ENCODE measurements around the gene CAPZB. TPM values are rescaled to one million over a fixed set of nuclear protein-coding genes. Genes with fewer than 3 reads are reported as not detected.

The CAPZB gene
- total RNA-seq, 2 experiments from 2014 or later, result 492 to 518 TPM

DNA sequence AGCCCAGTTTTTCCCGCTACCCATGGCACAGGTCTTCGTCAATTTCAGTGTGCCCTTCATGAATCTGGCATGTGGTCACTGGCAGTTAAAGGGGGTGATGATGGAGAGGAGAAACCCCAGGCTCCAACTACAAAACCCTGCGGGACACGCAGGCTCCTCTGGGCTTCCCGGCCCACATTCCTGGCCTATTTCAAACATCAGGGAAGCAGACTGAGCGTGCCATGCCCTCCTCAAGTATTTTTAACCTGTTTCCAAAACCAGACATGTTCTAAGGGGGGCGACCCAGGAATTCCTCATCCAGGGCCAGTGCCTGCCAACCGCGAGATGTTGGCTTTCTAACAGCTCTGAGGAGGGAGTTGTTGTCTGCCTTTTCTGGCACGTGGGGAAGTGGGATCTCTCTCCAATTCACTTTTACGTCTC is 85.1 kb downstream of the CAPZB start:
- CTCF ChIA-PET, result interaction anchor here (0.6 to 1.9 kb wide), 4 partner anchors 9 to 254 kb away, joined by 3 to 7 read pairs (median 4); no protein-coding TSS in a partner anchor

DNA sequence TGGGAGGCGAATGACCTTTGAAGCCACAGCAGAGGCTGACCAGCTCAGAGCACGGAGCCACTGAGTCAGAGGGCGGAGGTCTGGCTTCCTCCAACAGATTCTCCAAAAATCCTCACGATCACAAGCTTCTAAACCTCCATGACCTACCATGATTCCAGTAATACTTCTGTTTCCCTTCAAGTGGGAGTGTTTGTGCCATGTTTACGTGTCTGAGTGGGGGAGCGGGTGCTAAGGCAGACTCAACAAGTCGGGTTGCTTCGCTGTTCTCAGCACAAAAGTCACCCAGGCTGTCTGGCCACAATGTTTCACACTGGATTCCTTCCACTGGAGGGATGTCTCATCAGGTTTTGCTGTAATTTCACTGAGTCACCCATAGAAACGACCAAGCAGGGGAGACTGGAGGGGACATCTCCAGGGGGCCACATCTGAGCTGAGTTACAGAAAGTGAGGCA is 87.0 kb downstream of the CAPZB start:
- ChIA-PET CTCF (interaction anchor here (1.9 kb wide), 1 partner anchor 256 kb away, joined by 5 read pairs; no protein-coding TSS in a partner anchor), POLR2A (no interaction called here)
- no peak for DNase-seq
- ATAC-seq, result no peak
- Mint-ChIP-seq H3K27me3 (ENCODE audit: low read depth) (no peaks in the 10 kb centered on the region), H3K4me1 (ENCODE audit: low read depth) (peaks cover 36% of the 10 kb centered on the region), H3K36me3 (ENCODE audit: low read depth) (peaks cover 30% of the 10 kb centered on the region), H3K27ac (peak overlapping the region; percentile 58), H3K4me3 (no peak overlapping the region), H3K9me3 (ENCODE audit: insufficient read depth) (no peaks in the 10 kb centered on the region)

More for the DNA sequence above, 85.1 kb downstream of the CAPZB start:
- peaks cover 34% of the 10 kb centered on the region for H3K4me1 Mint-ChIP-seq (ENCODE audit: low read depth)
- H3K27ac Mint-ChIP-seq, result no peak overlapping the region
- H3K27me3 Mint-ChIP-seq (ENCODE audit: low read depth), result no peaks in the 10 kb centered on the region
- ATAC-seq (no peak), DNase-seq (no peak)
- H3K4me3 Mint-ChIP-seq, result no peak overlapping the region
- POLR2A ChIA-PET, result interaction anchor here (0.6 kb wide), 1 partner anchor 25 kb away, joined by 3 read pairs; no protein-coding TSS in a partner anchor
- H3K9me3 Mint-ChIP-seq (ENCODE audit: insufficient read depth), result no peaks in the 10 kb centered on the region
- peaks cover 35% of the 10 kb centered on the region for H3K36me3 Mint-ChIP-seq (ENCODE audit: low read depth)

DNA sequence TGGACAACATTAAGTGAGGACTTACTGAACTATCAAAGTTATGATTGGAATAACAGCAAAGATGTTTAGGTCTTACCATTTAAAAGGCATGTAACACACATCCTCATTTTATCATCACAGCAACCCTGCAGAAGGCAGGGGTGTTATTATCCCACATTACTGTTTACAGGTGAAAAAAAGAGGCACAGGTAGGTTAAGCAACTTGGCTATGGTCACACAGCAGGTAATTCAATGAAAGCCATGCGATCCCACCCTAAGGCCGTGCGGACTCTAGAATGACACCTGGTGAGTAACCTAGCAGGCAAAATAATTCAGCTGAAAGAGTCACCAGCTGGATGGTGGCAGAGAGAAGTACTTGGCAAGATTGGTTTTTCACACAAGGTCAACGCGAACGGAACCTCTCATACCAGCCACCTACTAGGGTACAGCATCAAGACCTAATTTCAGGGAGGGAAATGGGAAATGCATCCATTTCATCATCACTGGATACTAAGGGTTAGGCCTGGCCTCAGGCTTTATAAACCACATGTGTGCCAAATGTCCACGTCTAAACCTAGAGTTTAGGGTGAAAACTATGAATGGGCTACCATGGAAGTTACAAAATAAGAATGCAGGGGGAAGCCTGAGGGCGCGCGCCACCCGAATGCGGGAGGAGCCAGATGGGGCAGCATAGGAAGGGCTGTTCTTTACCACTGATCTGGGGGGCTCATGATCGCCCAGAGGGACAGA is 88.0 kb downstream of the CAPZB start:
- peaks cover 25% of the 10 kb centered on the region for H3K36me3 Mint-ChIP-seq (ENCODE audit: low read depth)
- ChIA-PET POLR2A (no interaction called here), CTCF (no interaction called here)
- peaks cover 44% of the 10 kb centered on the region for H3K4me1 Mint-ChIP-seq (ENCODE audit: low read depth)
- no peak overlapping the region for H3K27ac Mint-ChIP-seq
- H3K4me3 Mint-ChIP-seq, result no peak overlapping the region
- no peaks in the 10 kb centered on the region for H3K9me3 Mint-ChIP-seq (ENCODE audit: insufficient read depth)
- H3K27me3 Mint-ChIP-seq (ENCODE audit: low read depth), result no peaks in the 10 kb centered on the region
- ATAC-seq, result no peak
- DNase-seq, result no peak

DNA sequence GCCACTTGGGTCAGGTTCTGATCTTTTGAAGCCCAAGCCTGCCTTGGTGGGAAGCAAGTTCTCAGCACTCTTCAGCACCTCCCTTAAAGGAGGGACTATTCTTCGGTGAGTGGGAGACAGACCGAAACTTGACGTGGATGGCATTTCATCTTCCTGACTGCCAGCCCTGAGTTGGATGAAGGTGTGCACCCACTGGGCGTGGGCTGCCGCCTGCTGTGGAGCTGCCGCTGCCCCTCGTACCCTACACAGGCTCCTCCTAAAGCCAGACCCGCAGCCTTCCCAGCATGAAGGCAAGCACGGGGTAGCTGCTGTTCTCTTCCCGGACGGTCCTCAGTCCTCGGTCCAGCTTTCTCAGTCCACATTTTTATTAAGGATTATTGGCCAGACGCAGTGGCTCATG is 89.1 kb downstream of the CAPZB start:
- no peak for DNase-seq
- H3K27ac Mint-ChIP-seq, result no peak overlapping the region
- no peak for ATAC-seq
- H3K4me3 Mint-ChIP-seq, result no peak overlapping the region
- CTCF ChIA-PET, result no interaction called here
- H3K9me3 Mint-ChIP-seq (ENCODE audit: insufficient read depth), result no peaks in the 10 kb centered on the region
- H3K27me3 Mint-ChIP-seq (ENCODE audit: low read depth), result no peaks in the 10 kb centered on the region
- H3K36me3 Mint-ChIP-seq (ENCODE audit: low read depth), result peaks cover 23% of the 10 kb centered on the region
- peaks cover 54% of the 10 kb centered on the region for H3K4me1 Mint-ChIP-seq (ENCODE audit: low read depth)
- POLR2A ChIA-PET, result no interaction called here

DNA sequence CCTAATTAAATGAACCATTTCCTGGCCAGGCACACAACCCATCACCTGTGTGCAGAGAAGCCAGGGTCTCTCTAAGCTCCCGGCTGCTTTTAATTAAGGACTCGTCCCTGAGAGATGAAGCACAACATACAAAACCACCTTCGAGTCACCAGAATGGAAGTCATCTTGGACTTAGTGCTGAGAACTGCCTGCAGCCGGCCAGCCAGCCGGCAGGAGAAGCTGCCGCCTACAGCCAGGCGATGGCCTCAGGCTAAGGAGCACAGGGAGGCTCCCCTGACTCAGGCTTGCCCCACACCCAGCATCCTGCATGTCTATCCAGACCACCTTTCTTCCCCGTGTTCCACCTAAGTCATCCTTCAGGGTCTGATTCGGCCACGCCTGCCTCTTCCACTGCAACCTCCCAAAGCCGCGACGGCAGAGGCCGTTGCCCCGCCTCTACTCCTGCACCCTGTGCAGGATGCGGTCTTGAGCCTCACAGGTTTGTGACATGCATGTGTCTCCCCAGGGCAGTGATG is 89.6 kb downstream of the CAPZB start:
- no peak overlapping the region for H3K4me3 Mint-ChIP-seq
- H3K9me3 Mint-ChIP-seq (ENCODE audit: insufficient read depth), result no peaks in the 10 kb centered on the region
- peaks cover 59% of the 10 kb centered on the region for H3K4me1 Mint-ChIP-seq (ENCODE audit: low read depth)
- H3K27ac Mint-ChIP-seq, result no peak overlapping the region
- no peaks in the 10 kb centered on the region for H3K27me3 Mint-ChIP-seq (ENCODE audit: low read depth)
- peaks cover 19% of the 10 kb centered on the region for H3K36me3 Mint-ChIP-seq (ENCODE audit: low read depth)
- POLR2A ChIA-PET, result no interaction called here
- ATAC-seq (no peak), DNase-seq (no peak)
- CTCF ChIA-PET, result no interaction called here

DNA sequence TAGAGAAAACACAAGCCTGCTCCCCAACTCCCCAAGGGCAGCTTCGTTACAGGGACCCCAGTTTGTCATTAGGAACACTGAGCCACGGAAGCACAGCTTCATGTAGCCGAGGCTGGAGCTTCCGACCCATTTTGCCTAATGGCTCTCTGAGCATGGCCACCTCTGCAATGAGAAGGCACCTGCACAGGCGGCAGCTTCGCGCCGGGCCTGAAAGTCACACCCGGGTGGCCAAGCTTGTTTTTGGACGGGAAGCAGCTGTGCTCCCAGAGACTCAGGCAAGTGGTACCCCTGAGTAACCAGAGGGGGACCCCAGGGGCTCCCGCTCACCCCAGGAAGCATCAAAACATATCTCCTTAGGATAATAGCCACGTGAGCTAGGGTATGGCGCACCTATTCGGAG is 92.3 kb downstream of the CAPZB start:
- CTCF ChIA-PET, result interaction anchor here (0.6 to 3.4 kb wide), 8 partner anchors 9 to 268 kb away, joined by 3 to 32 read pairs (median 4); no protein-coding TSS in a partner anchor
- ATAC-seq, result no peak
- Mint-ChIP-seq H3K9me3 (ENCODE audit: insufficient read depth) (no peaks in the 10 kb centered on the region), H3K36me3 (ENCODE audit: low read depth) (peaks cover 7% of the 10 kb centered on the region), H3K27me3 (ENCODE audit: low read depth) (no peaks in the 10 kb centered on the region), H3K27ac (peak overlapping the region; percentile 67), H3K4me3 (no peak overlapping the region), H3K4me1 (ENCODE audit: low read depth) (peaks cover 67% of the 10 kb centered on the region)
- POLR2A ChIA-PET, result interaction anchor here (1.1 to 1.3 kb wide), 3 partner anchors 17 to 204 kb away, joined by 3 to 4 read pairs (median 3); a partner anchor contains a TSS
- DNase-seq, result no peak

DNA sequence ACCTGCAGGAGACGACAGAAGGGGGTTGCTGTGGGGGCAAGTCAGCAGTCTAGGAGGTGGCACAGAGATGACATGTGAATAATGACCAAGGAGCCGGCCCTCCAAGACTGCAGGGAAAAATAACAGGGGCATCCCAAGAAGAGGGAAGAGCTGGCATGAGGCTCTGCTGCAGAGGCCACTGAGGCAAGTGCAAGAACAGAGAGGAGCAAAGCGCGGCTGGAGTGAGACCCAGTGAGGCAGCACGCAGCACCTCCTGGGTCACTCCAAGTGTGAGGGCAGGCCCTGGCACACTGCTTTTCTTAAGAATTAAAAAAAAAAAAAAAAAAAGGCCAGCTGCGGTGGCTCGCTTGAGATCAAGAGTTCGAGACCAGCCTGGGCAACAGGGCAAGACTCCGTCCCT is 93.1 kb downstream of the CAPZB start:
- Mint-ChIP-seq H3K4me1 (ENCODE audit: low read depth) (peaks cover 75% of the 10 kb centered on the region), H3K36me3 (ENCODE audit: low read depth) (peaks cover 7% of the 10 kb centered on the region), H3K27ac (peak overlapping the region; percentile 95), H3K9me3 (ENCODE audit: insufficient read depth) (no peaks in the 10 kb centered on the region), H3K27me3 (ENCODE audit: low read depth) (no peaks in the 10 kb centered on the region), H3K4me3 (peak overlapping the region; percentile 79)
- ATAC-seq, result no peak
- ChIA-PET POLR2A (interaction anchor here (1.1 to 2.0 kb wide), 3 partner anchors 71 to 205 kb away, joined by 3 to 5 read pairs (median 3); a partner anchor contains a TSS), CTCF (interaction anchor here (0.6 to 3.4 kb wide), 10 partner anchors 10 to 269 kb away, joined by 3 to 32 read pairs (median 6); no protein-coding TSS in a partner anchor)
- DNase-seq, result peak; percentile 28

DNA sequence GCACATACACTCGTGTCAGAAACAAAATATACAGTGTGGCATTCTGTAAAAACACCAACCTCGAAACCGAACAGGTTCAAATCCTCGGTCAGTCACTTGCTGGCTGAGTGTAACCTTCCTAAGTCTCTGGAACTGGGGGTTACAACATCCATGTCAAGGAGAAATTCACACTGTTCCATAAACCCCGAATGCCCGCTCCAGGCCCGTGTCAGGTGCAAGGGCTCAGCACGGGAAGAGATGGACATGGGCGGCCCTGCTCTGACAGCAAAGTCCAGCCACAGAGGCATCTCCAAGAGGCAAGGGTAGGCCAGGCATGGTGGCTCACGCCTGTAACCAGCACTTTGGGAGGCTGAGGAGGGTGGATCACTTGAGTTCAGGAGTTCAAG is 93.8 kb downstream of the CAPZB start:
- Mint-ChIP-seq H3K9me3 (ENCODE audit: insufficient read depth) (no peaks in the 10 kb centered on the region), H3K27ac (peak overlapping the region; percentile 95), H3K4me3 (peak overlapping the region; percentile 79), H3K27me3 (ENCODE audit: low read depth) (no peaks in the 10 kb centered on the region), H3K36me3 (ENCODE audit: low read depth) (peaks cover 7% of the 10 kb centered on the region), H3K4me1 (ENCODE audit: low read depth) (peaks cover 76% of the 10 kb centered on the region)
- DNase-seq (peak; percentile 25), ATAC-seq (peak; percentile 3)
- CTCF ChIA-PET, result interaction anchor here (0.7 to 3.4 kb wide), 23 partner anchors 9 to 271 kb away, joined by 3 to 32 read pairs (median 5); a partner anchor contains a TSS
- POLR2A ChIA-PET, result interaction anchor here (0.7 to 2.0 kb wide), 5 partner anchors 11 to 255 kb away, joined by 3 to 5 read pairs (median 3); no protein-coding TSS in a partner anchor

DNA sequence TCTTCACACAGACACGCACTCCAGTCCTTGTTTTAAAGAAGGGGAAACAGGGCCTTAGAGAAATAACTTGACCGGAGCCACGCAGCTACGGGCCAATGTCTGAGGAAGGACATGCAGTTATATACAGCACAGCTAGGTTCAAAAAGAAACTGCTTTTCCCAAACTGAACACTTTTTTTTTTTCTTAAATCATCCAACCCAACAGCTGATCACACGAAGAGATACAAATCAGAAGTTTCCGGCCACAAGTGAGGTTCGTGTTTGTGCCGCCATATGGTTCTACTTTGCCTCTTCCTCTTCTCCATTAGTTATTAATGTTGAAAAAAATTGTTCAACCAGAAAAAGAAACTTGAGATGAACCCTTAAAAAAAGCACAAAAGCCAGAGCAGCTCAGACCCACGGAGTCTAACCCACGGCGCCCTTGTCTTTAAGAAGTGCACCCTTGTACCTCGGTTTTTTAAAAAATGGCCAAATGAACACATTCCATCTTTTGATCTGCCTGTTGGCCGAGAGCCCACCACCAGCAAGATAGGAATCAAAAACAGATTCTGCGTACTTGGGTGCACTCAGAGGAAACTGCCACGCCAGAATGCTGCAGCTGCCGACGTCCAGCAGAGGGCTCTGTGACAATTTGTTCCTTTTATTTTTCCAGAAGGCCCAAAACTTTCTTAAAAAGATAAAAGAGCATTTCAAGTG is 94.3 kb downstream of the CAPZB start:
- POLR2A ChIA-PET, result interaction anchor here (0.7 to 2.0 kb wide), 9 partner anchors 11 to 256 kb away, joined by 3 to 5 read pairs (median 3); no protein-coding TSS in a partner anchor
- Mint-ChIP-seq H3K9me3 (ENCODE audit: insufficient read depth) (no peaks in the 10 kb centered on the region), H3K27ac (peak overlapping the region; percentile 95), H3K36me3 (ENCODE audit: low read depth) (peaks cover 7% of the 10 kb centered on the region), H3K4me3 (peak overlapping the region; percentile 79), H3K27me3 (ENCODE audit: low read depth) (no peaks in the 10 kb centered on the region), H3K4me1 (ENCODE audit: low read depth) (peaks cover 76% of the 10 kb centered on the region)
- DNase-seq (peak; percentile 79), ATAC-seq (peak; percentile 77)
- CTCF ChIA-PET, result interaction anchor here (0.6 to 3.4 kb wide), 35 partner anchors 9 to 1005 kb away, joined by 3 to 32 read pairs (median 4); a partner anchor contains a TSS

DNA sequence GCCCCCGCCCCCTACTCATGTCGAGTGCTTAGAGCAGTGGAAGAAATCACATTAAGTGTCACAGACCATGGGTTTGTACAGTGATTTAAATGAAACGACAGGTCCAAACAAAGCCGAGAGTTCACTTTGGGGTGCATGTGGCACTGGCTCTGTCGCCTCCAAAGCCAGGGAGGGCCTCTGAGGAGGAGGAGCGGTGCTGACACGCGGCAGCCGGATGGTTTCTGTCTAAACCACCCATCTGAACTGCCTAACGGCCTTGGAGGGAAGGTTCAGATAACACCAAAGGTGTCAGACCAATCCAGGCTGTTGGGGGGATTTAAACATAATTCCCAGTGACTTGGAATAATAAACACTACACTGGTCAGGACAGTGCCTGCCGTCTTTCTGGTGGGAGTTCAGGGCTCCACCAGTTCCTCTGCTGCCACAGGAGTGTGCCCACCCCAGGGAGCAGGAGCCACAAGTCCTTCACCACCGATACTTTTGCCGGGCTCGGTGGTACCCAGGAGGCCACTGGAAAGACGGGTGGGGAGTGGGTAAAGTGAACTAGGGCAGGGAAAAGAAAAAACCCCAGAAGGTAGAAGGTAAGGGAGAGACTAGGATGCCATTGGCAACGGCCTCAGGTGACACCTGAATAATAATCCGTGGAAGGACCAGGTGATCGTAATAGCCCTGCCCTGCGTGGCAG is 95.0 kb downstream of the CAPZB start:
- ChIA-PET POLR2A (interaction anchor here (0.7 to 2.0 kb wide), 8 partner anchors 12 to 257 kb away, joined by 3 to 5 read pairs (median 4); no protein-coding TSS in a partner anchor), CTCF (interaction anchor here (0.6 to 3.4 kb wide), 33 partner anchors 10 to 1006 kb away, joined by 3 to 32 read pairs (median 4); a partner anchor contains a TSS)
- H3K27me3 Mint-ChIP-seq (ENCODE audit: low read depth), result no peaks in the 10 kb centered on the region
- peak overlapping the region; percentile 79 for H3K4me3 Mint-ChIP-seq
- H3K36me3 Mint-ChIP-seq (ENCODE audit: low read depth), result peaks cover 11% of the 10 kb centered on the region
- peak overlapping the region; percentile 95 for H3K27ac Mint-ChIP-seq
- ATAC-seq (no peak), DNase-seq (no peak)
- peaks cover 70% of the 10 kb centered on the region for H3K4me1 Mint-ChIP-seq (ENCODE audit: low read depth)
- no peaks in the 10 kb centered on the region for H3K9me3 Mint-ChIP-seq (ENCODE audit: insufficient read depth)

DNA sequence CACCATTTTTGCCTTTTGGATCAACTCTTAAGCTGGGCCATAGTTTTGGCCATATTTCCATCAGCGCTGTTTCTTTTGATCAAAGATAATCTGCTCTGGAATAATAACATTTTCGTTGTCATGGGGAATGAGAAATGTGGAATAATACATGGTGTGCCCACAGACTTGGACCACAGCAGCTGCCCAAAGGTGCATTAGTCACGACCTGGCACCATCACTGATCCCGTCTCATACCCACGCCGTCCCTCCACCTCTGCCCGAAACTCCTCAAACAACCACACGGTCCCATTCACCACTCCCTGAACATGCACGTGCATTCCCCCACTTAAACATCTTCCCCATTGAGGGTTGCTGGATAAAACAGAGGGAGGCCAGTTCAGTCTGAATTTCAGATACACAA is 96.4 kb downstream of the CAPZB start:
- DNase-seq, result no peak
- peaks cover 24% of the 10 kb centered on the region for H3K36me3 Mint-ChIP-seq (ENCODE audit: low read depth)
- CTCF ChIA-PET, result interaction anchor here (0.9 to 1.6 kb wide), 3 partner anchors 193 to 262 kb away, joined by 3 to 6 read pairs (median 4); a partner anchor contains a TSS
- no peaks in the 10 kb centered on the region for H3K27me3 Mint-ChIP-seq (ENCODE audit: low read depth)
- H3K27ac Mint-ChIP-seq, result peak overlapping the region; percentile 50
- H3K4me3 Mint-ChIP-seq, result no peak overlapping the region
- ATAC-seq, result no peak
- POLR2A ChIA-PET, result no interaction called here
- peaks cover 66% of the 10 kb centered on the region for H3K4me1 Mint-ChIP-seq (ENCODE audit: low read depth)
- H3K9me3 Mint-ChIP-seq (ENCODE audit: insufficient read depth), result no peaks in the 10 kb centered on the region
